DMS153 treated with DMSO at 0.1 percent for 48 hours (cell line): Measurements from ENCODE around the gene EXOC4.

ENCODE experiments used
- DNase-seq: peaks from one replicate; lab custom pipeline; 2025; ENCODE audit not compliant: unreplicated experiment; lab: John Stamatoyannopoulos, UW

The EXOC4 gene

GRCh38 chr7:133419041-133419440 is 166.2 kb downstream of the EXOC4 start:
- DNase-seq, result no peak

- no peak for DNase-seq
These were observed 170.7 kb downstream of the EXOC4 start for GRCh38 chr7:133423618-133424017.

DNA sequence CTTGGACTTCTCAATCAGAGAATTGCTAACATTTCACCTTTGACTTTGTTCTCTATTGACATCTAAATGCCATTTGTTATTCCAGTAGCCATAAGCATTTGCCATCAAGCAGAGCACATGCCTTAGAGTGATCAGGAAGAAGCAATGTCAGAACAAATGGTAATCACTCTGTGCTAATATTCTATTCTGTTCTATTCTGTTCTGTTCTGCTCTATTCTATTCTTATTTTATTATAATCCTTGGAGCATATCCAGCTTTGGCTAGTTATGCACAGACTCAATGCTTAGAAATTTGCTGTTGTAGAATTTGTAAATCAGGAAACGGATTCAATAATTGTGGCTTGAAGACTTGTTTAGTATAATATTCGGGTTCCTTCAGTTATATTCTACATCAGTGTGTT is 175.4 kb downstream of the EXOC4 start:
- DNase-seq, result no peak

GRCh38 chr7:133428876-133429275 is 176.0 kb downstream of the EXOC4 start:
- DNase-seq, result no peak

DNA sequence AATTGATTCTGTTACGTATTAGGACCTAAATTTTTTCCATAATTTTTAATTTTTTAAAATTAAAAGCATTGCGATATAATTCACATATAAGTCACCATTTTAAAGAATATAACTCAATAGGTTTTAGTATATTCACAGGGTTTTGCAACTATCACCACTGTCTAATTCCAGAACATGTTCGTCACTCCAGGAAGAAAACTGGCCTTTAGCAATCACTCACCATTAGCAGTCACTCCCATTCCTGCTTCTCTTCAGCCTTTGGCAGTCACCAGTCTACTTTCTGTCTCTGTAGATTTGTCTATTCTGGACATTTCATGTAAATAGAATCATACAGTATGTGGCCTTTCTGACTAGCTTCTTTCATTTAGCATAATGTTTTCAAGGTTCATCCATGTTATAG is 176.5 kb downstream of the EXOC4 start:
- DNase-seq, result no peak

- no peak for DNase-seq
These were observed 178.4 kb downstream of the EXOC4 start for GRCh38 chr7:133431134-133431724.

GRCh38 chr7:133433165-133433812 is 180.4 kb downstream of the EXOC4 start:
- no peak for DNase-seq

DNA sequence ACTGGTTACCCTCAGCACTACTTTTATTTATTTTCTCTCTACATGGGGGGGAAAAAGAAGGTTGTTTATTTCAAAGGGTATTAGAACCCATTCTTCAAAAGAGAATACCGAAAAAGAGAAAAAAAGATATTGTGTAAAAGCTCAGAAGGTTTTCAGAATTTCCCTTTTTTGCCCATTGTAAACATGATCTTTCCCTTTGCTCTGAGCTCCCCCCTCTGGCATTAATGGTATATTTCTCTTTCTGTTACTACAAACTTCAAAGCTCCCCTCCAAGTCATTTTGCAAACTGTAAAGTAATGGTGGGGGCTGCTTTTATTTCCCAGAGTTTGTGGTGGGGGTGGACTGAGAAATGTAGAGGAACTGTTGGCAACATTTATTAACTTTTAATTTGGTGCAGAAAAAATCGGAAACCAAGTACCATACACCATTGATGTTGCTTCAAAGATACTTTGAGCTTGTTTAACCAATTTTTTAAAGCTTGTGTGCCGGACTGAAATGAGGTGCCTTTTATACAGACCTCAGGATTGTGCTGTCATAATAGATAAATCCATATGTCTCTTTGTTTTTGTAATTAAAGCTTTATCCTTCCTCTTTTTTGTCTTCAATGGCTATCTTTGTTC is 181.5 kb downstream of the EXOC4 start:
- DNase-seq, result no peak

DNA sequence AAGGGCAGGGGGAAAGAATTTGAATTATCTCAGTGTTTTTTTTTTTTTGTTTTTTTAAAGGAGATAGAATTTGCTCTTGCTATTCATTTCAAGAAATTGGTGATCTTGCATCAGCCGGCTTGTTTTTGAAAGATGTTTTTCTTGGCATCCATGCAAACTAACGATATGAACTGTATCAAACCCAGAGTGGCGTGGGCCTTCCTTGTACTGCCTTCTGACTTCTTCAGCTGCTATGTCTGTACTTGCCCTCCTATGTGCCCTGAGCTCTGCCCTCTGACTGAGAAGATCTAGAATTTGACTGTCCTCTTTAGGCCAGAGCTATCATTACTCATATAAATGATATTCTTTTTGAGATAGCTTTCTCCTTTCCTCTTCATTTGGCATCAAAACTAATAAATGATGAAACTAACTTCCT is 183.1 kb downstream of the EXOC4 start:
- no peak for DNase-seq

DNA sequence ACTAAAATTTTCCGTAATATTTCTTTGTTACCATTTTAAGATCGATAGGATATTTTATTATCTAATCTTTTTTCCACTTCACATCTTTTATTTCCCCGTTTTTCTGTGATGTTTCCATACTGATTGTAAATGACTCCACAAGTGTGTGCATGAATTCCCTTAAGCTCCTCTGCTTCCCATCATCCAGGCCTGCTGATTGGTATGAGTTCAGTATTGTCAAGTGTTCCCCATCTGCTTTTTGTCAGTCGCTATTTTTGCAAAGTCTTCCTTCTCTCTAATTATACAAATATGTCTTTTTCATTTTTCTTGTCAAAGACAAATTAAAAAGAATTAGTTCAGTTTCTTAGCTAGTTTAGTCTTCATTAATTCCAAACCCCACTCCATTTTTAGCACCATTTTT is 184.7 kb downstream of the EXOC4 start:
- DNase-seq, result no peak

DNA sequence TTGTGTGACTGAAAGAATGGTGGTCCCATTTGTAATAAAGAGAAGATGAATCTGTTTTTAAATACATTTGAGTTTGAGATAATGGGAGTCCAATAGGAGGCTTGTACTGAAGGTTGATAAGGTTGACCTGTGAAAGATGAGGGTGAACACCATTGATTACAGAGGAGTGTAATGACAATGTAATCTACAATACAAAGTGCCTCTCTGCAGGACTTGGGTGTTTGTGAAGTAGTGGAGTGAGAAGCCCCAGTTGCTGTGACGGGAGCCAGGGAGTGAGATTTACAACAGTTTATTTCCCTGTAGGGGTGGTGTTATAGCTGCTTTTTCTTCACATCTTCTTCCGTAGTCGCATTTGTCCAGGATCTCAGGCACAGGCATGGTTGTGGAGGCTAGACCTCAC is 189.9 kb downstream of the EXOC4 start:
- no peak for DNase-seq

DNA sequence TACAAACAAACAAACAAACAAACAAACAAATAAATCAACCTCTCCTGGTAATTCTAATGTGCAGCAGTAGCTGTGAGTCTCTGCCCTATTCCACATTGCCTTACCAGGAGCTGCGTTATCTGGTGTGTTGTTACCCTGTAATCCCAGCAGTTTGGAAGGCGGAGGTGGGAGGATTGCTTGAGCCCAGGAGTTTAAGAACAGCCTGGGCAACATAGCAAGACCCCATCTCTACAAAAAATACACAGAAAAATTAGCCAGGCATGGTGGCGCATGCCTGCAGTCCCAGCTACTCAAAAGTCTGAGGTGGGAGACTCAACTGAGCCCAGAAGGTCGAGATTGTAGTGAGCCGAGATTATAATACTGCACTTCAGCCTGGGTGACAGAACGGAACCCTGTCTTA is 192.7 kb downstream of the EXOC4 start:
- DNase-seq, result no peak

GRCh38 chr7:133448012-133448411 is 195.1 kb downstream of the EXOC4 start:
- DNase-seq, result no peak

GRCh38 chr7:133452577-133452976 is 199.7 kb downstream of the EXOC4 start:
- DNase-seq, result no peak

GRCh38 chr7:133458688-133459087 is 205.8 kb downstream of the EXOC4 start:
- no peak for DNase-seq

GRCh38 chr7:133461421-133461820 is 208.5 kb downstream of the EXOC4 start:
- no peak for DNase-seq

DNA sequence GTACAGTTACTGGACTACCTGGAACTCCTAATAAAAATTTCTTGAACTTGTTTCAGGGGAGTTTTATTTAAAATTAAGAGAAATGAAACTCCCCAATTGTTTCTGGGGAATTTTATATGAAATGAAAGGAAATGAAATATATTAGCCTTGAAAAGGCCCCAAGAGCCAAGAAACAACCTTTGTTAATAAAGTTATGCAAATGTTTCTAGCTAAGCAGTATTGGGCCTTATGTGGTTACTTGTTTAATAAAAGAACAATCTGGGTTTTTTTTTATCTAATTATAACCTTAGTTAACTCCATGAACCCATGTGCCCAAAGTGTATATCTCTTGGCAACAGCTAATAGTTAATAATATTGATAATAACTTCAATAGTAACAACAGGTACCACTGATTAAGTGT is 222.8 kb downstream of the EXOC4 start:
- no peak for DNase-seq

- no peak for DNase-seq
These were observed 224.9 kb downstream of the EXOC4 start for GRCh38 chr7:133477791-133478190.

DNA sequence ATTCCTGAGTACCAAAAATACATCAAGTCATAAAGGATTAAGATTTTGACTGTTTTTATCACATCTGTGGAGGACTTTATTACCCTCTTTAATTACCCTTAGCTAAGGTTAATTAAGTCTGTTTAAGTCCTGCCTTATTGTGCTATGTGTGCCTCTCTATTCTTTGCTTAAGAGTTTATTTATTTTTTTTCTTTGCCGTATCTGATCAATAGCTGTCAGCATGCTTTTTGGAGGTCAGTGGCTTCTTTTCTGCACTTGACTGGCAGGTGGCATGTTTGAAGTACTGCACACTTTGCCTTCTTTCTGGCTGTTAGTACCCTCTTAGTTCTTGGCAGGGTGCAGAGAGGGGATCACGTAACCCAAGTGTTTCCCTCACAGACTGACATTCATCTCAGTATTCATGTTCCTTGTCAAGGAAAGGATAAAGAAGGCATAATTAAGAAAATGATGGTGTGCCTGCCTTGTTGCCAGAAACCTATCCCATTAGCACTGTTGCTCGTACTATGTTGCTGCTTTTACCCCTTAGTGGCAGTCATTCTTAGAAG is 225.8 kb downstream of the EXOC4 start:
- DNase-seq, result no peak

DNA sequence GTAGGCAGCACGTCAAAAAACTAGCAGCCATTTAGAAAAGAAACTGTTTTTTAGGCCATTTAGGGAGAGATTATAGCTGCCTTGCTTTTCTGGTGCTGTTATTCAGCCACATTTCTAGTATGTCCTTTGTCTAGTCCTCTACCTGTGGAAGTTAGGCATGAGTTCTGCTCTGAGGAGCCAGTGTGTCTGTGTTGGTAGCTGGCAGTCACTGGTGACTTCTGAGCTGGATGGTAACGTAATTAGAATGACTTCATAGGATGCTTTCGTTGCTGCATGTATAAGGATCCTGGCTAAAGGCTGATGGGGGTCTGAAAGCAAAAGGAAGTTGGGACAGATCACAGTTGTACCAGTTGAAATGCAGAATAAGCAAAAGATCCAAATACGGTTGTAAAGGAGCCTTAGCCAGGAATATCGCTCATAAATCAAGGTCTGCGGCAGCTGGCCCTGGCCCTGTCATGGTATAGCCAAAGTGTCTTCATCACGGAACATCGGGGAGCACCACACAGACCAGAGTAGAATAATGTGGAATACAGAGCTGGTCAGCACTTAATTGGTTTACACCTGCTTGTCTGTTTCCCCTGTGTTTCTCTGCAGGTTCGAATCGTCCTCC is 226.7 kb downstream of the EXOC4 start:
- DNase-seq, result no peak

DNA sequence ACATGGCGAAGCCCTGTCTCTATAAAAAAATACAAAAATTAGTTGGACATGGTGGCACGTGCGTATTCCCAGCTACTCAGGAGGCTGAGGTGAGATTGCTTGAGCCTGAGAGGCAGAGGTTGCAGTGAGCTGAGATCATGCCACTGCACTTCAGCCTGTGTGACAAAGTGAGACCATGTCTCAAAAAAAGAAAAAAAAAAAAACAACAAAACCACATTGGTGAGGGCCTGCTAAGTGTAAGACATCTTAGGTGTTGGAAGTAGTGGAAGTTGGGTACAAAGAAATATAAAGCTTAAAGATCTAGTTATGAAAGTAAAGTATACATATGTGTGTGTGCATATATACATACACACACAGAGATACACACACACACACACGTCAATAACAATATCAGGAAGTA is 228.0 kb downstream of the EXOC4 start:
- DNase-seq, result no peak

DNA sequence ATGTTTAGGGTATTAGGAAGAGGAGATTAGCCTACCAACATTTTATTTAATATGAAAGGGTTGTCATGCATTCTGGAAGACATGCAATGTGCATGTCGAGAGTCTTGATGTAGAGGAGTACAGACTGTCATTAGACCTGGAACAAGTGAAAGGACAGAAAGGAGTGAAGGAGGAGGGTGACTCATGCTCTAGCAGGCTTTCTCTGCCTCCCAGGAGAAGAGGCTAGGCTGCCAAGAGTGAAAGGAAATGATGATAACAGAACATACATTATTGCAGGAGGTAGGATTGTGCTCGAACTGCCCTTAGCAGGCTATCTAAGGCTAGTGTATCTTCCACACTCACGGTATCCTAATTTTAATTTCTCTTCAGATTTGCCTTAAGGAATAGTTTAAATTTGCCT is 228.8 kb downstream of the EXOC4 start:
- no peak for DNase-seq
